Uterus (tissue), 4 donors: ENCODE measurements around the gene HTD2. TPM values are rescaled to one million over a fixed set of nuclear protein-coding genes. Genes with fewer than 3 reads are reported as not detected.

Experiments used
- DNase-seq, 2 donors: peaks; one replicate each; pipeline ENCODE4 v3.0.0-alpha.2; 2019 to 2020
- H3K27ac ChIP-seq, 2 donors: fragments of 200-600 bp; sonication (generic); 1 replicate in 1 of 2; 2 replicates in 1 of 2; pipeline ENCODE4 v1.5.1; 2016 to 2018
- H3K27me3 ChIP-seq, 2 donors: fragments of 200-600 bp; sonication (generic); one replicate each; pipeline ENCODE4 v1.5.1; 2018 to 2019; ENCODE audit warnings: control low read depth in 1 of 2
- H3K36me3 ChIP-seq, 2 donors: fragments of 200-600 bp; sonication (generic); one replicate each; pipeline ENCODE4 v1.5.1; 2019; ENCODE audit warnings: control low read depth in 1 of 2
- H3K4me1 ChIP-seq, 2 donors: fragments of 200-600 bp; sonication (generic); one replicate each; pipeline ENCODE4 v1.5.1; 2018 to 2019; ENCODE audit warnings: control low read depth in 1 of 2
- H3K4me3 ChIP-seq, 2 donors: fragments of 200-600 bp; sonication (generic); 1 replicate in 1 of 2; 2 replicates in 1 of 2; pipeline ENCODE4 v1.5.1; 2018 to 2019; ENCODE audit warnings: mild to moderate bottlenecking in 1 of 2
- H3K9me3 ChIP-seq, 2 donors: fragments of 200-600 bp; sonication (generic); one replicate each; pipeline ENCODE4 v1.5.1; 2019; ENCODE audit warnings: control low read depth in 1 of 2
- POLR2A ChIP-seq, 2 donors: fragments of 450-650 bp; IDR thresholded peaks; one replicate each; pipeline ENCODE4 v1.6.1; 2016; ENCODE audit warnings: antibody characterized with exemption in 2 of 2, mild to moderate bottlenecking in 1 of 2, moderate library complexity in 1 of 2
- intact Hi-C: fragments of 100-400 bp; cut with DNase I; formaldehyde crosslinking; loops from one replicate; pipeline ENCODE4 v1.15.1; 2023; ENCODE audit warnings: low total_unique reads
- small RNA-seq: library from RNA; depleted of rRNA; stranded (forward); fragments of <200 nt; gene quantifications from one replicate; pipeline ENCODE3, GENCODE V24; 2016
- total RNA-seq, 4 donors: library from RNA; depleted of rRNA in 3 of 4; stranded (reverse); fragments of >200 nt in 3 of 4; gene quantifications; one replicate each; pipeline versions ENCODE4 v1.1.0 to v1.2.4, GENCODE V29; 2014 to 2023
- TF ChIP-seq, protein P1 (sequence below), 4 experiments: fragments of 200-600 bp in 2 of 4; fragments of 450-650 bp in 2 of 4; sonication (generic) in 2 of 4; IDR thresholded peaks; one replicate each; pipeline ENCODE4 v1.5.1; 2016 to 2019; ENCODE audit warnings: antibody characterized with exemption in 4 of 4, mild to moderate bottlenecking in 2 of 4, moderate library complexity in 1 of 4
- donor health status: DM: yes; HTN: yes; CAD: no.

HTD2 gene
- total RNA-seq, 4 donors from 2014 or later = 1.2 to 39.6 (median 7.8) TPM

DNA sequence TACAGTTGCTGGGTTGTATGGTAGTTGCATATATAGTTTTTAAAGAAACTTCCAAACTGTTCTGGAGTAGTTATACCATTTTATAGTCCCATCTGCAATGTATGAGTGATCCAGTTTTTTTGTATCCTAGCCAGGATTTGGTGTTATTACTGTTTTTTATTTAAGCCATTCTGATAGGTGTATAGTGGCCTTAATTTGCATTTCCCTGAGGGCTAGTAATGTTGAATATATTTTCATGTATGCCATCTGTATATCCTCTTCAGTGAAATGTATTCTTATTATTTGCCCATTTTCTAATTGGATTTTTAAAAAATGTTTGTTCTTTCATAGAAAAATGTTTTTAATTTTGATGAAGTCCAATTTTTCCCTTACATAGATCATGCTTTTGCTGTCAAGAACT lies 55.5 kb downstream of the HTD2 start:
- no peak overlapping the region for H3K4me3 ChIP-seq
- no peaks in the 10 kb centered on the region for H3K9me3 ChIP-seq
- no peaks in the 10 kb centered on the region for H3K36me3 ChIP-seq
- H3K27ac ChIP-seq = no peak overlapping the region
- intact Hi-C loops = no loop called here
- H3K27me3 ChIP-seq = no peaks in the 10 kb centered on the region
- TF ChIP-seq POLR2A (IDR thresholded peaks at IDR 0.05) = no peak
- TF ChIP-seq, protein P1, sequence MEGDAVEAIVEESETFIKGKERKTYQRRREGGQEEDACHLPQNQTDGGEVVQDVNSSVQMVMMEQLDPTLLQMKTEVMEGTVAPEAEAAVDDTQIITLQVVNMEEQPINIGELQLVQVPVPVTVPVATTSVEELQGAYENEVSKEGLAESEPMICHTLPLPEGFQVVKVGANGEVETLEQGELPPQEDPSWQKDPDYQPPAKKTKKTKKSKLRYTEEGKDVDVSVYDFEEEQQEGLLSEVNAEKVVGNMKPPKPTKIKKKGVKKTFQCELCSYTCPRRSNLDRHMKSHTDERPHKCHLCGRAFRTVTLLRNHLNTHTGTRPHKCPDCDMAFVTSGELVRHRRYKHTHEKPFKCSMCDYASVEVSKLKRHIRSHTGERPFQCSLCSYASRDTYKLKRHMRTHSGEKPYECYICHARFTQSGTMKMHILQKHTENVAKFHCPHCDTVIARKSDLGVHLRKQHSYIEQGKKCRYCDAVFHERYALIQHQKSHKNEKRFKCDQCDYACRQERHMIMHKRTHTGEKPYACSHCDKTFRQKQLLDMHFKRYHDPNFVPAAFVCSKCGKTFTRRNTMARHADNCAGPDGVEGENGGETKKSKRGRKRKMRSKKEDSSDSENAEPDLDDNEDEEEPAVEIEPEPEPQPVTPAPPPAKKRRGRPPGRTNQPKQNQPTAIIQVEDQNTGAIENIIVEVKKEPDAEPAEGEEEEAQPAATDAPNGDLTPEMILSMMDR (IDR thresholded peaks at IDR 0.05) = no peak
- no peaks in the 10 kb centered on the region for H3K4me1 ChIP-seq
- no peak for DNase-seq

GRCh38 chr3:58366699-58367098 lies 60.4 kb downstream of the HTD2 start:
- Histone ChIP-seq H3K27ac (no peak overlapping the region), H3K9me3 (no peaks in the 10 kb centered on the region), H3K27me3 (no peaks in the 10 kb centered on the region), H3K4me3 (no peak overlapping the region), H3K4me1 (no peaks in the 10 kb centered on the region), H3K36me3 (no peaks in the 10 kb centered on the region)
- DNase-seq = no peak
- intact Hi-C loops = no loop called here
- no peak for TF ChIP-seq POLR2A (IDR thresholded peaks at IDR 0.05)
- TF ChIP-seq, protein P1 (IDR thresholded peaks at IDR 0.05) = no peak

- no peak for DNase-seq
- no peak for TF ChIP-seq POLR2A (IDR thresholded peaks at IDR 0.05)
- TF ChIP-seq, protein P1 (IDR thresholded peaks at IDR 0.05) = no peak
- Histone ChIP-seq H3K27me3 (no peaks in the 10 kb centered on the region), H3K4me3 (no peak overlapping the region), H3K36me3 (no peaks in the 10 kb centered on the region), H3K27ac (no peak overlapping the region), H3K4me1 (no peaks in the 10 kb centered on the region), H3K9me3 (no peaks in the 10 kb centered on the region)
- intact Hi-C loops = no loop called here
Measured at GRCh38 chr3:58369038-58369437, 62.7 kb downstream of the HTD2 start.

Small RNA genes within 50 kb of the gene (small RNA-seq; reads per million reads assigned to genes)
- not detected for gene AC098479.1

Other genes starting within 250 kb of the HTD2 start
- 1 to 10 TPM in 3 of 4 donors, under 1 TPM in 1; 0.77 to 3.2 (median 2.4) TPM for gene DNASE1L3, start 95.5 kb upstream of the HTD2 start, total RNA-seq
- 10 to 100 TPM in 3 of 4 donors, 1 to 10 TPM in 1; 6.7 to 20.6 (median 15.8) TPM for gene ABHD6, start 68.7 kb upstream of the HTD2 start, total RNA-seq
- 10 to 100 TPM in 2 of 4 donors, 1 to 10 TPM in 2; 1.5 to 26.7 (median 9.7) TPM for gene RPP14, start 275 bp upstream of the HTD2 start, total RNA-seq
- 10 to 100 TPM; 15.1 to 50.5 (median 41.1) TPM for gene PXK, start 26.4 kb downstream of the HTD2 start, total RNA-seq
- 100 to 1,000 TPM in 1 of 4 donors, 10 to 100 TPM in 3; 40.9 to 100 (median 49.7) TPM for gene PDHB, start 127.3 kb downstream of the HTD2 start, total RNA-seq
- gene KCTD6, start 185.6 kb downstream of the HTD2 start, total RNA-seq = 10 to 100 TPM; 21.0 to 27.4 (median 24.3) TPM
- 10 to 100 TPM; 10.3 to 33.7 (median 23.6) TPM for gene ACOX2, start 230.7 kb downstream of the HTD2 start, total RNA-seq